Measurements from ENCODE around the gene CALML6.
"Not testable (repeated sequence)": the region's sequence is repeated elsewhere in the genome, so short reads cannot be mapped to it uniquely, and the experiment has no call there.

CALML6 gene

DNA sequence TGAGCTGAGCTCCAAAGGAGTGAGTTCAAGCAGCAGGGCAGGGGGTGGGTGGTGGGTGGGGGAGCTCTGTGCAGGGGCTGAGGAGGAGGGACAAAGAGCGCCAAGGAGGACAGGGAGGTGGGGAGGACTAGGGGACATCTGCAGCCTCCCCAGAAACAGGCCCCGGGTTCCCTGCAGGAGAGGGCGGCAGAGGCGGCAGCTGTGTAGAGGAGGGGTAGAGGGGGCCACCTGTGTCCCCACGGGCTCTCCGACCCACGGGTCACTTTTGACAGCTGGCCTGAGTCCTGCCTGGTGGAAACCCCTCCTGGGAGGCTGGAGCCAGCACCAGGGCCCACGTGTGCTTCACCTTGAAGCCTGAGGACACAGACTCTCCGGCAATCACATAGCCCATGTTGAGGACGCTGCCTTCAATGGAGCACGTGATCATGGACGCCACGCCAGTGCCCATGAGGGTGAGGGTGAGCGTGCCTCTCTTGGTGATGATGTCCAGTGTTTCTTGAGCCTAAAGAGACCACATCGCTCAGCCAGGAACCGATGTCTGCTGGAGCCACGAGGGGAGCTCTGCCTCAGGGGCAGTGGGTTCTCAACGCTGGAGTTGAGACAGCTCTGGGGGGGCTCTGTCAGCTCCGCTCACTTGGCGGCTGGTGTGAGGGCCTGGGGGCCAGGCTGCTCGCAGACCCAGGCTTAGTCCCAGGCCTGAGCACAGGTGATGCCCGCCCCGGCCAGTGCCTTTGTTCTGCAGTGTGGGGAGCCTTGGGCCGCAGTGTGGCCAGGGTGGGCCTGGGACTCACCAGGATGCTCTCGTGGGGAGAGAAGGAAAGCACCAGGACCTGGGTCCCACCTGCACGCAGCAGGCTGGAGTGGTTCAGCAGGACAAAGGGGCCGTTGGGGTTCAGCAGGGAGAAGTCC, 10.6 kb downstream of the CALML6 start:
- DNase-seq (ENCODE audit: low read depth): no peak

DNA sequence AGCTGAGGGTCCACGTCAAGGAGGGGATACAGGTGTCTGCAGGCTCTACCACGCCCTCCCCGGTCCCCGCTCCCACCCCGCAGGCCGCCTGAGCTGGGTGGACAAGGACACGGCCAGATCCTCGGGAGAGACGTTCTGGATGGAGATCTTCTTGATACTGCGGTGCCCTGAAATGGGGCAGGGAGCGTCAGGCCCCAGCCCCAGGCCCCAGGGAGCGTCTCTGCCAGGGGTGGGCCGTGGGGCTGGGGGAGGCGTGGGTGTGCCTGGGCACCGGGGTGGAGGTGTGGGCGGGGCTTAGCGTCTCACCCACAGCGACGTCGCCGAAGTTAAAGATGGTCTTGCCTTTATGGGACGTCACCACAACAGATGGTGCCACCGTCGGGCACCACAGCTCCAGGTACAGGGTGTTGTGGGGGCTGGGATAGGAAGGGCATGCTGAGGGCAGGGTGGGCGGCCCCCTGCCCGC, 11.3 kb downstream of the CALML6 start:
- DNase-seq (ENCODE audit: low read depth): no peak

GRCh38 chr1:1926886-1927660, 12.0 kb downstream of the CALML6 start:
- no peak for DNase-seq (ENCODE audit: low read depth)

- DNase-seq (ENCODE audit: low read depth): no peak
These were observed 12.7 kb downstream of the CALML6 start for GRCh38 chr1:1927751-1928150.

- DNase-seq (ENCODE audit: low read depth): no peak
These were observed 13.4 kb downstream of the CALML6 start for GRCh38 chr1:1928231-1929101.

GRCh38 chr1:1929102-1929638, 14.1 kb downstream of the CALML6 start:
- DNase-seq (ENCODE audit: low read depth): no peak

GRCh38 chr1:1929639-1930545, 14.8 kb downstream of the CALML6 start:
- DNase-seq (ENCODE audit: low read depth): no peak

DNA sequence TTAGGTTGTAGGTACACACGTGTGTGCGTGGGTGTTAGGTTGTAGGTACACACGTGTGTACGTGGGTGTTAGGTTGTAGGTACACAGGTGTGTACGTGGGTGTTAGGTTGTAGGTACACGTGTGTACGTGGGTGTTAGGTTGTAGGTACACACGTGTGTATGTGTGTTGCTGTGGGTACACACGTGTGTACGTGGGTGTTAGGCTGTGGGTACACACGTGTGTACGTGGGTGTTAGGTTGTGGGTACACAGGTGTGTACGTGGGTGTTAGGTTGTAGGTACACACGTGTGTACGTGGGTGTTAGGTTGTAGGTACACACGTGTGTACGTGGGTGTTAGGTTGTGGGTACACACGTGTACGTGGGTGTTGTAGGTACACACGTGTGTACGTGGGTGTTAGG, 19.8 kb downstream of the CALML6 start:
- DNase-seq (ENCODE audit: low read depth): not testable (repeated sequence)

DNA sequence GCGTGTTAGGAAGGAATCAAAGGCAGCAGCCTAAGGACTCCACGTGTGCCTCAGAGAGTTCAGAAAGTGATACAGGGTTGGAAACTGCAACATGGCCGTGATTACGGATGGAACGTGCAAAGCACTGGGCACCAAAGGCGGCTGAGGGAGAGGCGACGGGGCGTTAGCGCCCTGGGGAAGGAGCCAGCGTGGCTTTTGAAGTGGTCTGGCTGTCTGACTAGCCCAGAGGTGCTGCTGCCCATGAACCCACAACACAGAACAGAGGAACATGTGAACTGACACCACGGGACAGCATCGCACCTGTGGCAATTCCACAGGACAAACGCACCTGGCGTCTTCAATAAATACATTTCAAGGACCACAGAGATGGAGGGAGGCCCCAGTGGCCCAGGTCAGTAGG, 22.0 kb downstream of the CALML6 start:
- no peak for DNase-seq (ENCODE audit: low read depth)

- no peak for DNase-seq (ENCODE audit: low read depth)
These were observed 22.7 kb downstream of the CALML6 start for GRCh38 chr1:1937549-1938275.

- no peak for DNase-seq (ENCODE audit: low read depth)
These were observed 23.2 kb downstream of the CALML6 start for GRCh38 chr1:1938276-1938573.

DNA sequence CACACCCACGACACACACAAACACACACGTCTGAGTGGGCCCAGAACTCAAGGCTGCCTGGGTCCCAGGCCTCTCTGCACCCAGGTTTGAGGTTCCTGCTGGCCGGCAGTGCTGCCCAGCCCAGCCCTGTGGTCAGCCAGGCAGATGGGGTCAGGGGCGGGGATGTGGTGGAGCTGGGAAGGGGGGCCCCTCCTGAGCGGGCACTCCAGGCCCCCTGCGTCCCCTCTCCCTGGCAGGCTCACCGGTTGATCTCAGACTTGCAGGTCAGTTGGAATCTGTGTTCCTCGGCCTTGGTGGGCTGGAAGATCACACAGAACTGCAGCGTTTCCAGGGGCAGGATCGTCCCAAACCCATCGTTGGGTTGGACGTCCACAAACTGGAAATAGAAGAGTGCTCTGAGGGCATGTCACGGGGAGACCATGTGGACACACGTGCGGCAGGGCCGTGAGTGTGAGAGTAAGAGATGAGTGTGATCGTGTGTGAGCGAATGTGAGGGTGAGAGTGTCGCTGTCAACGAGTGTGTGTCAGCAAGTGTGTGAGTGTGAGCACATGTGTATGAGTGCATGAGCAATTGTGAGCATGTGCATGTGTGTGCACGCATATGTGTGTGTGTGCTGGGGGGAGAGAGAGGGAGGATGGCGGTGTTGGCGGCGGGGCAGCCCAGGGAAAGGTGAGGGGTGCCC, 23.7 kb downstream of the CALML6 start:
- no peak for DNase-seq (ENCODE audit: low read depth)

GRCh38 chr1:1939296-1940122, 24.4 kb downstream of the CALML6 start:
- no peak for DNase-seq (ENCODE audit: low read depth)

- DNase-seq (ENCODE audit: low read depth): no peak
These were observed 25.0 kb downstream of the CALML6 start for GRCh38 chr1:1940123-1940425.

GRCh38 chr1:1941211-1941841, 26.3 kb downstream of the CALML6 start:
- DNase-seq (ENCODE audit: low read depth): no peak

DNA sequence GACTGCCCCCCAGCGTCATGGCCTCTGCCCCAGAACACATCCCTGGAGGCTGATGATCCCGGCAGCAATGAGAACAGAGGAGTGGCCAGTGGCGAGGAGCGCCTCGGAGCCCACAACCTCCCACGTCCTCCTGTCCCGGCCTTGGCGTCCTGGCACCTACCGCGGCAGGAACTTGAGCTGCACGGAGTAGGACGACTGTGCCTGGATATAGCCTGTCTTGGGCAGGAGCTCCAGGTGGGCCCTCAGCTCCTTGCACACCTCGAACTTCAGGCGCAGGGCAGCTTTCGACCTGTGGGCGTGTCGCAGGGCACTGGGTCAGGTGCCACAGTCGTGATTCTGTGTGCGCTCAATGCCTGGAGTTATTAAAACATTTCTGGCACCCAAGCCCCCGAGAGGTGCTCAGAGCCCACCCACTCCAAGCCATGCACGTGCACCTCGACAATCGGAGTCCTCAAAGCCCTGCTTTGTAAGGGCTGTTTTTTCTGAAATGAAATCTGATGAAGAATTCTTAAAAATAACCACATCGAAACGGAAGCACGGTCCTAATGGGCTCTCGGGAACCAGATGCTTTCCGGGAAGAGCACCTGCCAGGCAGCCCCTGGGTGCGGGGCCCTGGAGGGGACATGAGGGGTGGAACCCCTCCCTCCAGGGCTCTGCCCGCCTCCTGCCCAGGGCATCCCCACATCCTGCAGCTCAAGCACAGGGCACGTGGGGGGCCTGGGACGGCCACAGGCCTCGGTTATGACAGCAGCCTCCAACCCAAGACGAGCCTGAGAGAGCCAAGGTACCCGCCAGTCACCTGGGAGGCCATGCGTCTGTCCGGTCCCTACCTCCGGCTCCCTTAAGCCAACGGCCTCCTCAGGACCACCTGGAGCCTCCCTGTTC, 27.1 kb downstream of the CALML6 start:
- DNase-seq (ENCODE audit: low read depth): no peak
